IMR-90 (cell line): ENCODE data around the gene TBXAS1.

Experiments used
- BHLHE40 ChIP-seq: fragments of 150-350 bp; IDR thresholded peaks from 2 replicates; pipeline ENCODE4 v1.6.1; 2016; ENCODE audit warnings: mild to moderate bottlenecking, low read depth, low read length
- CEBPB ChIP-seq: IDR thresholded peaks from 2 replicates; pipeline ENCODE4 v1.6.1; 2012; ENCODE audit warnings: low read depth, low read length, improper control_type of control experiment
- CHD1 ChIP-seq: IDR thresholded peaks from 2 replicates; pipeline ENCODE4 v1.6.1; 2012; ENCODE audit warnings: low read depth, low read length, improper control_type of control experiment
- CTCF ChIP-seq: conservative IDR thresholded peaks from 2 replicates; pipeline ENCODE4 v1.5.1; 2012; ENCODE audit warnings: mild to moderate bottlenecking, low read depth, low read length, improper control_type of control experiment
- MAFK ChIP-seq: IDR thresholded peaks from 2 replicates; pipeline ENCODE4 v1.6.1; 2012; ENCODE audit warnings: low read depth, low read length, improper control_type of control experiment
- POLR2A ChIP-seq: IDR thresholded peaks from 2 replicates; pipeline ENCODE4 v1.6.1; 2012; ENCODE audit warnings: mild to moderate bottlenecking, low read depth, low read length
- RAD21 ChIP-seq: IDR thresholded peaks from 2 replicates; pipeline ENCODE4 v1.6.1; 2012; ENCODE audit warnings: low read length, improper control_type of control experiment
- RCOR1 ChIP-seq: IDR thresholded peaks from 2 replicates; pipeline ENCODE4 v1.6.1; 2012; ENCODE audit warnings: mild to moderate bottlenecking, low read length, improper control_type of control experiment; ENCODE audit not compliant: insufficient replicate concordance
- RFX5 ChIP-seq: IDR thresholded peaks from 2 replicates; pipeline ENCODE4 v1.8.0; 2012; ENCODE audit warnings: low read depth, mild to moderate bottlenecking, low read length, moderate library complexity
- TF ChIP-seq, protein P1 (sequence below): fragments of 150-350 bp; IDR thresholded peaks from 2 replicates; pipeline ENCODE4 v1.6.1; 2017; ENCODE audit warnings: mild to moderate bottlenecking, antibody characterized with exemption, low read length, low read depth

- TF ChIP-seq, protein P1, sequence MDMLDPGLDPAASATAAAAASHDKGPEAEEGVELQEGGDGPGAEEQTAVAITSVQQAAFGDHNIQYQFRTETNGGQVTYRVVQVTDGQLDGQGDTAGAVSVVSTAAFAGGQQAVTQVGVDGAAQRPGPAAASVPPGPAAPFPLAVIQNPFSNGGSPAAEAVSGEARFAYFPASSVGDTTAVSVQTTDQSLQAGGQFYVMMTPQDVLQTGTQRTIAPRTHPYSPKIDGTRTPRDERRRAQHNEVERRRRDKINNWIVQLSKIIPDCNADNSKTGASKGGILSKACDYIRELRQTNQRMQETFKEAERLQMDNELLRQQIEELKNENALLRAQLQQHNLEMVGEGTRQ, result no peak
- no peak for TF ChIP-seq POLR2A
- TF ChIP-seq MAFK, result no peak
- TF ChIP-seq CTCF, result no peak
- TF ChIP-seq CEBPB, result no peak
- no peak for TF ChIP-seq RCOR1
- TF ChIP-seq RAD21, result no peak
- TF ChIP-seq BHLHE40, result no peak
- TF ChIP-seq RFX5, result no peak
- TF ChIP-seq CHD1, result no peak
Measured at GRCh38 chr7:139782932-139783331, 46.1 kb upstream of the TBXAS1 start.
